Loucy (cell line): ENCODE measurements around the gene SLC23A3.

Experiments used
- CTCF ChIP-seq: fragments of 200-600 bp; sonication (generic); conservative IDR thresholded peaks from 2 replicates; pipeline ENCODE4 v1.5.1; 2014; ENCODE audit warnings: mild to moderate bottlenecking, antibody characterized with exemption, low read length
- EZH2phosphoT487 ChIP-seq: fragments of 200-600 bp; IDR thresholded peaks from 2 replicates; pipeline ENCODE4 v1.6.1; 2018; ENCODE audit warnings: antibody characterized with exemption, mild to moderate bottlenecking, moderate library complexity, borderline replicate concordance

- TF ChIP-seq CTCF (no peak), EZH2phosphoT487 (no peak)
Measured at GRCh38 chr2:219205165-219205538, 35.3 kb upstream of the SLC23A3 start.
